ENCODE data around the gene DNASE1L3. TPM values are rescaled to one million over a fixed set of nuclear protein-coding genes. Genes with fewer than 3 reads are reported as not detected.

Gene DNASE1L3
- total RNA-seq, 1 donor from 2014 or later = 0.96 TPM

DNA sequence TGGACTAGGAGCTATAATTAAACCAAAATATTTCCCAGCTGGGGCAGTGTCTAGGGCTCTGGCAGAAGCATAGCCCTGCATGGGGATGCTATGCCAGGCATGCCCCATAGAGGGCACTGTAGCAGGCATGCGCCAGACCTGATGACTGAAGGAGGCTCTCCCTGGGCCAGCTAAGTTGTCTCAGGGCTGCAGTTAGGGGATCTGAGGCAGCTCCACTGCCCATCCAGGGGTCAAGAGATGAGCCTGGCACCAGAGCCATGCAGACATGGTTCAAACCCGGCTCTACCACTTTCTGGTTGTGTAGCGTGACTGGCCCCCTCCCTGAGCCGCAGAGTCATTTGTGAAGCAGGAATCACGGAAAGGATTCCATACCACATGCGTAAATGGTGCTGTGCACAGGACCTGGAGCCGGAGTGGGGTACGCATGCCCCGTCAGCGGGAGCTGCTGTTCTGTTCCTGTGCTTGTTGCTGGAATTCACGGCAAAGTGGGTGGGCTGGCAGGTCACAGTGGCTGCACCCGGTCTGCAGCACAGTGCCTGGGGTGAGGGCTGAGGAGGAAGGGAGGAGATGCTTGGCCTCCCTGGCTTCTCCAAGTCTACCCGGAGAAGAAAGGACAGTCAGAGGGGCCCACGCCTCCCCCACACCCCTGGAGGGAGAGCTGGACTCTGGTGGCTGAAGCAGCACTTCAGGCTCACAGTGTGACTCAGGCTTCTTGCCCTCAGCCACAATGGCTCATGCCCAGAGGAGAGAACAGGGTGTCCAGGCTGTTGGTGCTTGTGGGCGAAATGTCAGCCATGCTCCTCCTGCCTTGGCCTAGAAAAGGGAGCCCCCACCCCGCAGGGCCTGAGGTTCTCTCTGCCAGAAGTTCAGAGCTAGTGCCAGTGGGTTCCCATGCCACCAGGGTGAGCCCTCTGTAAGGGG lies 43.1 kb downstream of the DNASE1L3 start:
- TF ChIP-seq, protein P1, sequence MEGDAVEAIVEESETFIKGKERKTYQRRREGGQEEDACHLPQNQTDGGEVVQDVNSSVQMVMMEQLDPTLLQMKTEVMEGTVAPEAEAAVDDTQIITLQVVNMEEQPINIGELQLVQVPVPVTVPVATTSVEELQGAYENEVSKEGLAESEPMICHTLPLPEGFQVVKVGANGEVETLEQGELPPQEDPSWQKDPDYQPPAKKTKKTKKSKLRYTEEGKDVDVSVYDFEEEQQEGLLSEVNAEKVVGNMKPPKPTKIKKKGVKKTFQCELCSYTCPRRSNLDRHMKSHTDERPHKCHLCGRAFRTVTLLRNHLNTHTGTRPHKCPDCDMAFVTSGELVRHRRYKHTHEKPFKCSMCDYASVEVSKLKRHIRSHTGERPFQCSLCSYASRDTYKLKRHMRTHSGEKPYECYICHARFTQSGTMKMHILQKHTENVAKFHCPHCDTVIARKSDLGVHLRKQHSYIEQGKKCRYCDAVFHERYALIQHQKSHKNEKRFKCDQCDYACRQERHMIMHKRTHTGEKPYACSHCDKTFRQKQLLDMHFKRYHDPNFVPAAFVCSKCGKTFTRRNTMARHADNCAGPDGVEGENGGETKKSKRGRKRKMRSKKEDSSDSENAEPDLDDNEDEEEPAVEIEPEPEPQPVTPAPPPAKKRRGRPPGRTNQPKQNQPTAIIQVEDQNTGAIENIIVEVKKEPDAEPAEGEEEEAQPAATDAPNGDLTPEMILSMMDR (IDR thresholded peaks at IDR 0.05; ENCODE audit: partially characterized antibody, unreplicated experiment) = peak; percentile 87
- peaks cover 4% of the 10 kb centered on the region for H3K9me3 Mint-ChIP-seq (ENCODE audit: unreplicated experiment)
- peak; percentile 82 for DNase-seq
- H3K27me3 Mint-ChIP-seq (ENCODE audit: unreplicated experiment) = peaks cover 1% of the 10 kb centered on the region
- H3K27ac Mint-ChIP-seq (ENCODE audit: unreplicated experiment) = no peak overlapping the region
- H3K4me3 Mint-ChIP-seq (ENCODE audit: unreplicated experiment) = no peak overlapping the region
- H3K36me3 Mint-ChIP-seq (ENCODE audit: unreplicated experiment) = no peaks in the 10 kb centered on the region
- no peaks in the 10 kb centered on the region for H3K4me1 Mint-ChIP-seq (ENCODE audit: low read depth, unreplicated experiment)

DNA sequence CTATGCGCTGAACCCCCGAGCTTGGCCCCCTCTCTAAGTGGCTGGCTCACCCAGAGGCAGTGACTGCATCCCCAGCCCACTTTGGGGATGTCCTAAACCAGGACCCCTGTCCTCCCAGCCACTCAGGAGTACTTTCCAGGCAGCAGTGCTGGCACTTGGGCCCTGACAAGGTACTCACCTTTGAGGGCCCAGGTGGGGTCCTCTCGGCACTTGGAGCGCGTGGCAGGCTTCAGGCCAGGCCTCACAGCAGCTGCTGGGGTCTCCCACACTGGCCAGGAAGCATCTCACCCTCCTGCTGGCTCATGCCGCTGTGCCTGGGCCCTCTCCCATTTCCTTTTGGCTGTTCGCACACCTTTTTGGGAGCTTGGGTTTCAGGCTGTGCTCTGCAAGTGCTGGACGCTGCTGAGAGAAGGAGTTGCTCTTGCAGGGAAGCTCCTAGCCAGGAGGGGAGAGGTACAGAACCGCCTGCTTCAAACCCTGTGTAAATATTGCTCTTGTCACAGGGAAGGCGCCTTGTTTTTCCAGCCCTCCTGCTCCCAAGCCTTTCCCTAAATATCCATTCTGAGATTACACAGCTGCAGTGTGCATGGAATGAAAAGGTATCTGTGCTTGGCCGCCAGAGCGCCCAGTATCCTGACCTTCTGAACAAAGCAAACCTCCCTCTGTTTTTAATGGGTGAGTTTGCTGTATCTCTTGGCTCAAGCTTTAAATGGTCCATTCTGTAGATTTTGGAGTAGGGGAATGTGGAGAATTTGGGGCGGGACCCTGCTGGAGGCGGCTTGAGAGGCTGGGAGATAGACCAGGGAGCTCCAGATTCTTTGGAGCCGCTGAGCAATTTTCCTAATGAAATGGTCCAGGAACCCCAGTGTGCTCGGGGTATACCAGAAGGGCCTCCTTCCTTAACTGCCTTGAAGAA lies 45.6 kb downstream of the DNASE1L3 start:
- Mint-ChIP-seq H3K4me3 (ENCODE audit: unreplicated experiment) (no peak overlapping the region), H3K36me3 (ENCODE audit: unreplicated experiment) (no peaks in the 10 kb centered on the region), H3K9me3 (ENCODE audit: unreplicated experiment) (peaks cover 2% of the 10 kb centered on the region), H3K27ac (ENCODE audit: unreplicated experiment) (no peak overlapping the region), H3K27me3 (ENCODE audit: unreplicated experiment) (peaks cover 3% of the 10 kb centered on the region), H3K4me1 (ENCODE audit: low read depth, unreplicated experiment) (no peaks in the 10 kb centered on the region)
- DNase-seq = no peak
- TF ChIP-seq, protein P1 (IDR thresholded peaks at IDR 0.05; ENCODE audit: partially characterized antibody, unreplicated experiment) = no peak

DNA sequence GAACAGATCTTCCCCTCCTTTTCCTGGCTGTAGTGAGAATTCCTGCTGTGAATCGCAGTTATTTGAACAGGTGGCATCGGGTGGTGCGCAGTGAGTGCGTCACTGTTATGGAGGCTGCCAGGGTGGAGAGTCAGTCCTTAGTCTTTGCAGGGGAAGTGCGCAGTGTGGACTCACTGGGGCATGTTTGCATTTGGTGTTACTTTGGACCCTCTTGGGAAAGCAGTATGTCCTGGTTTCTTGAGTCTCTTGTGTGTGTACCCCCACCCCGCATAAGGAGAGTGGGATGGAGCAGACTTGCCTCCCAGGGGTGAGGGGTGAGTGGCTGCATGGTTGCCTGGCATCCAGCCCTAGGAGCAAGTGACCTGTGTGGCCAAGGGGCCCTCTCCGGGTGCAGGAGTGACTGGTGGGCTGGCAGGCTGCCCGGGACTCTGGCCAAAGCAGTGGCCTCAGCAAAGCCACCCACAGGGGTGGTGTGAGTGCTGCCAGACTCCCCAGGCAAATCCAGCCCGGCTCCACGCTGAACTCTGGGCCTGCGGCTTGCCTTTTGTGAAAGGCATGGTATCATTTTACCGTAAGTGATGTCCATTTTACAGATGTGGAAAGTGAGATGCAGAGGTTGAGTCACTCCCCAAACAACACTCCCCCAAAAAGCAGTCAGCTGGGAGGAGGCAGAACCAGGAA lies 46.4 kb downstream of the DNASE1L3 start:
- Mint-ChIP-seq H3K4me3 (ENCODE audit: unreplicated experiment) (no peak overlapping the region), H3K27ac (ENCODE audit: unreplicated experiment) (no peak overlapping the region), H3K9me3 (ENCODE audit: unreplicated experiment) (peaks cover 2% of the 10 kb centered on the region), H3K36me3 (ENCODE audit: unreplicated experiment) (no peaks in the 10 kb centered on the region), H3K4me1 (ENCODE audit: low read depth, unreplicated experiment) (peaks cover 2% of the 10 kb centered on the region), H3K27me3 (ENCODE audit: unreplicated experiment) (peaks cover 3% of the 10 kb centered on the region)
- DNase-seq = no peak
- TF ChIP-seq, protein P1 (IDR thresholded peaks at IDR 0.05; ENCODE audit: partially characterized antibody, unreplicated experiment) = no peak

DNA sequence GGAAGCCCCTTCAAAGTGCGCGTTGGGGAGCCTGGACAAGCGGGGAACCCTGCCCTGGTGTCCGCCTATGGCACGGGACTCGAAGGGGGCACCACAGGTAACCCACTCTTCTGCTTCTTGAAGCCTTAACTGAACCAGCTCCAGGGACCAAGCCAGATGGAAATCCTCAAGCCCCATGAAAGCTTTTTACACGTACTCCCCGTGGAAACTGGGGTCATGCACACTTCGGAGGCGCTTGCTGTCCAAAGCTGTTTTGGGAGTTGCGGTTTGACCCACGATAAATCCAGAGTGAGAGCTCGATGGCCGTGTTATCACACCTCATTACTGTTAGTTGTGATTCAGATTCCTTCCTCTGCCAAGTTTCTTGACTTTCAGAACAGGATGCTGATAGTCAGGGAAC lies 47.5 kb downstream of the DNASE1L3 start:
- Mint-ChIP-seq H3K9me3 (ENCODE audit: unreplicated experiment) (peaks cover 2% of the 10 kb centered on the region), H3K4me3 (ENCODE audit: unreplicated experiment) (no peak overlapping the region), H3K36me3 (ENCODE audit: unreplicated experiment) (no peaks in the 10 kb centered on the region), H3K27me3 (ENCODE audit: unreplicated experiment) (peaks cover 2% of the 10 kb centered on the region), H3K27ac (ENCODE audit: unreplicated experiment) (no peak overlapping the region), H3K4me1 (ENCODE audit: low read depth, unreplicated experiment) (peaks cover 9% of the 10 kb centered on the region)
- no peak for DNase-seq
- TF ChIP-seq, protein P1 (IDR thresholded peaks at IDR 0.05; ENCODE audit: partially characterized antibody, unreplicated experiment) = no peak
